GM20431 (cell line): Measurements from ENCODE around the gene TMEM18.

ENCODE experiments used
- in situ Hi-C: fragments of 300-500 bp; cut with MseI, MboI; formaldehyde crosslinking; loops from one replicate; pipeline ENCODE4 v1.15.0; 2020; ENCODE audit warnings: low sequenced_read_pairs; ENCODE audit not compliant: unreplicated experiment

TMEM18 gene

GRCh38 chr2:674321-674985 lies 2.8 kb downstream of the TMEM18 start:
- in situ Hi-C loops, result no loop called here

GRCh38 chr2:673615-674320 lies 3.4 kb downstream of the TMEM18 start:
- in situ Hi-C loops, result no loop called here

GRCh38 chr2:673016-673415 lies 4.2 kb downstream of the TMEM18 start:
- in situ Hi-C loops, result no loop called here

GRCh38 chr2:672606-672905 lies 4.7 kb downstream of the TMEM18 start:
- in situ Hi-C loops, result no loop called here

GRCh38 chr2:671787-672605 lies 5.2 kb downstream of the TMEM18 start:
- in situ Hi-C loops, result no loop called here

- in situ Hi-C loops, result no loop called here
These were observed 6.1 kb downstream of the TMEM18 start for GRCh38 chr2:671072-671471.

- in situ Hi-C loops, result no loop called here
These were observed 6.6 kb downstream of the TMEM18 start for GRCh38 chr2:670637-671036.

- in situ Hi-C loops, result no loop called here
These were observed 7.9 kb downstream of the TMEM18 start for GRCh38 chr2:669323-669722.

- in situ Hi-C loops, result no loop called here
These were observed 9.2 kb downstream of the TMEM18 start for GRCh38 chr2:668000-668398.

GRCh38 chr2:667332-667999 lies 9.7 kb downstream of the TMEM18 start:
- in situ Hi-C loops, result no loop called here

GRCh38 chr2:666441-666840 lies 10.8 kb downstream of the TMEM18 start:
- in situ Hi-C loops, result no loop called here

- in situ Hi-C loops, result no loop called here
These were observed 11.7 kb downstream of the TMEM18 start for GRCh38 chr2:665340-666073.

- in situ Hi-C loops, result no loop called here
These were observed 13.1 kb downstream of the TMEM18 start for GRCh38 chr2:664063-664462.

- in situ Hi-C loops, result no loop called here
These were observed 14.0 kb downstream of the TMEM18 start for GRCh38 chr2:663221-663620.

- in situ Hi-C loops, result no loop called here
These were observed 15.9 kb downstream of the TMEM18 start for GRCh38 chr2:661360-661635.

- in situ Hi-C loops, result no loop called here
These were observed 16.4 kb downstream of the TMEM18 start for GRCh38 chr2:660586-661359.

- in situ Hi-C loops, result no loop called here
These were observed 17.2 kb downstream of the TMEM18 start for GRCh38 chr2:660029-660428.

GRCh38 chr2:658426-658825 lies 18.8 kb downstream of the TMEM18 start:
- in situ Hi-C loops, result no loop called here

- in situ Hi-C loops, result no loop called here
These were observed 19.4 kb downstream of the TMEM18 start for GRCh38 chr2:657766-658165.

GRCh38 chr2:656676-657075 lies 20.5 kb downstream of the TMEM18 start:
- in situ Hi-C loops, result no loop called here
